GM12872 (cell line): ENCODE results near the gene LCK.

Experiments
- CTCF ChIP-seq: IDR thresholded peaks from 3 replicates; pipeline ENCODE4 v1.5.1; 2011; ENCODE audit warnings: low read depth, mild to moderate bottlenecking, low read length, moderate library complexity; ENCODE audit not compliant: insufficient read depth

Gene LCK

GRCh38 chr1:32216566-32216965 is 34.5 kb upstream of the LCK start:
- no peak for TF ChIP-seq CTCF

- no peak for TF ChIP-seq CTCF
These were observed 32.0 kb upstream of the LCK start for GRCh38 chr1:32219022-32219421.

DNA sequence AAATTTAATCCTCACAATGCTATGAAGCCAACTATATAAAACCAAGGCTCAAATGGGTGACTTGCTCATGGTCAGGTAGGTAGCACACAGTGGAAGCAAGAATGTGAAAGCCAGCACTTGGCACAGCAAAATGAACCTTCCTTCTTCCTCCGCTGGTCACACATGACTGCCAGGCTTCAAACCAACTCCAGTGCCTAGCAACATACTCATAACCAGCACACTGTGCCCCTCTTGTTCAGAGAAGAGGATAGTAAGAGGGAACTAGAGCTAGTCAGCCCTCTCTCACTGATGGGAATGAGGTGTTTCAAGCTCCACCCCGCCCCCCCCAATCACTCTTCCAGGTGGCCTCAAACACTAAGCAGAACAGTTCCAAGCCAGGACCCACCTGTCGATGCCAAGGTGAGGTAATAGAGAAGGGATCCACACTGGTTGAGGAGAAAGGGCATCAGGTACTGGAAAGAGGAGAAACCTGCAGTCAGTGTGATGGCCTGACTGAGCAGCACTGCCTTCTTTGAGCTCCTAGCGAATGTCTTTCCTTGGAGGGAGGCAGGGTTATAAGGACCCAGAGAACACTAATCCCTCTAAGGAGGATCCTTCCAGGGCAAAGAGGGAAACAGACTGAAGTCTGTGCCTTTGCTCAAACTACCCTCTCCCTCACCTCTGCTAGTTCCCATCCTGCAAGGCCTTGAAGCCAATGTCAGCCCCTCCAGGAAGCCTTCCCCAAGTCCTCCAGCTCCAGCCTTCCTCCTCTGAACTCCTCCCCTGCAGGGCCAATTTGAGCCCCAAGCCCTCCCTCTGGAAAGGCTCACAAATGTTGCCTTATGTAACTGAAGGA is 30.1 kb upstream of the LCK start:
- no peak for TF ChIP-seq CTCF

- no peak for TF ChIP-seq CTCF
These were observed 29.5 kb upstream of the LCK start for GRCh38 chr1:32221581-32221979.

DNA sequence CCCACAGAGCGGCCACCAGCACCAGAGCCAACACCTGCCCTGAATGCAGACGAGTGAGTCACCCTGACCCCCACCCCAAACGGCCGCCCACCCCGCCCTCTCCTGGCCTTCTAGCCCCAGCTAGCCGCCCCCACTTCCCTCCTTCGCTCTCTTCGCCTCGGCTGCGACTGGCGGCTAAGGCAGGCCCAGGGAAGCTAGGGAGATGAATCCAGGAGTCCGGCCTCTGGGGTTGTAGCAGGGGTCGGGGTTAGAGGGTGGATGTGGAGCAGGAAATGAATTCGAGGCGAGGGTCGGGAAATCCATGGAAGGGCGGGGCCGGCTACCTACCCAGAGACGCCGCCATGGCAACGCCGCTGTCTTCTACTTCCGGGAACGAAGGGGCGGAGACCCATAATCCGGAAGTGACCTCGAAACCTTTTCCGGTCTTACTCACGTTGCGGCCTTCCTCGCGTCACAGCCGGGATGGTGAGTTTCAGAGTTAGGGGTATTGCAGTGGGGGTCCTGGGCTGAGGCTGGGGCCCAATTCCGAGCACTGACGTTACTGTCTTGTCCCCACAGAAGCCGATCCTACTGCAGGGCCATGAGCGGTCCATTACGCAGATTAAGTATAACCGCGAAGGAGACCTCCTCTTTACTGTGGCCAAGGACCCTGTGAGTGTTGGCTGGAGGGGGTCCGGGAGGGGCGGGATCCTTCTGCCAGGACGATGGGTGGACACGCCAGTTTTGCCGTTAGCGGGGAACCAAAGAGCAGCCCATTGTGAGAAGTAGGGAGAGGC is 28.9 kb upstream of the LCK start, which contains the start of the genes EIF3I and TMEM234:
TSS of gene EIF3I (plus strand) at position 428 of the 776 bp plus-strand sequence. CDS start at position 463, 35 bp downstream.
TSS of gene TMEM234 (minus strand) at position 374 of the 776 bp plus-strand sequence. CDS start at position 343, 31 bp downstream.
- no peak for TF ChIP-seq CTCF

- TF ChIP-seq CTCF: no peak
These were observed 27.4 kb upstream of the LCK start for GRCh38 chr1:32223683-32224082.

DNA sequence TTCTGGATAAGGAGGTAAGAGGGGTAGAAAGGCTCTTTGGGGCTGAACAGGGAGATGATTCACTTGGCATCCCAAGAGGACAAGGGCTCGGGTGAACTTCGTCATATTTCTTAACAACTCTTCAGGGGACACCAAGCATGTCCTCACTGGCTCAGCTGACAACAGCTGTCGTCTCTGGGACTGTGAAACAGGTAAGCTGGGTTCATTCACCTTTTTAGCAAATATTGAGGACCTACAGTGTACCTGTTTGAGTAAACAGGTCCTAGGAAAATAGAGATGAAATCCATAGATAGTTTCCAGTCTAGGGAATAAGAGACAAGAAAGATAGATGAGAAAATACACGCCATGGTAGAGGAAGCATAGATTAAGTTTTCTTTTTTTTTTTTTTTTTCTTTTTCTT is 26.8 kb upstream of the LCK start:
- TF ChIP-seq CTCF: no peak
